Keratinocyte (primary cell): ENCODE measurements around the gene SPECC1. TPM values are rescaled to one million over a fixed set of nuclear protein-coding genes. Genes with fewer than 3 reads are reported as not detected.
A peak's percentile ranks its signal among the peaks of the same experiment; 100 is the strongest.

ENCODE experiments used
- DNase-seq: peaks from one replicate; pipeline ENCODE4 v3.0.0-alpha.2; 2011; ENCODE audit warnings: low read depth, missing footprints, low spot score
- FAIRE-seq: peaks from 2 replicates; lab custom pipeline; 2011; peaks lifted over from hg19 to GRCh38; lab: Jason Lieb, UNC
- H2AFZ ChIP-seq: 2 replicates; pipeline ENCODE4 v1.6.0; 2012; ENCODE audit warnings: low read length, control low read depth, inconsistent platforms; ENCODE audit not compliant: control insufficient read depth
- H3K27ac ChIP-seq: 2 replicates; pipeline ENCODE4 v1.5.1; 2011; ENCODE audit warnings: low read length; ENCODE audit not compliant: control insufficient read depth, insufficient read depth
- H3K27me3 ChIP-seq: 3 replicates; pipeline ENCODE4 v1.6.0; 2011; ENCODE audit warnings: low read length; ENCODE audit not compliant: control insufficient read depth, insufficient read depth; ENCODE audit errors: extremely low read depth
- H3K36me3 ChIP-seq, 2 experiments: 2 replicates in 1 of 2; 3 replicates in 1 of 2; pipeline ENCODE4 v1.5.1; 2011; ENCODE audit warnings: low read length in 2 of 2, mild to moderate bottlenecking in 1 of 2; ENCODE audit not compliant: control insufficient read depth in 2 of 2, insufficient read depth in 2 of 2; ENCODE audit errors: extremely low read depth in 1 of 2
- H3K4me1 ChIP-seq: 3 replicates; pipeline ENCODE4 v1.5.1; 2011; ENCODE audit warnings: low read length; ENCODE audit not compliant: control insufficient read depth, insufficient read depth; ENCODE audit errors: extremely low read depth
- H3K4me2 ChIP-seq: 3 replicates; pipeline ENCODE4 v1.6.0; 2011; ENCODE audit warnings: low read depth, low read length; ENCODE audit not compliant: control insufficient read depth, insufficient read depth; ENCODE audit errors: extremely low read depth
- H3K4me3 ChIP-seq, 3 experiments: fragments of 200-600 bp in 1 of 3; sonication (generic) in 1 of 3; 2 replicates in 2 of 3; 3 replicates in 1 of 3; pipeline ENCODE4 v1.5.1; 2011 to 2016; ENCODE audit warnings: low read length in 3 of 3, mild to moderate bottlenecking in 3 of 3, control low read depth in 2 of 3, inconsistent platforms in 1 of 3, low read depth in 1 of 3, mixed read lengths in 1 of 3, mixed run types in 1 of 3, moderate library complexity in 1 of 3; ENCODE audit not compliant: control insufficient read depth in 2 of 3, insufficient read depth in 2 of 3; ENCODE audit errors: extremely low read depth in 1 of 3
- H3K79me2 ChIP-seq: 2 replicates; pipeline ENCODE4 v1.6.0; 2012; ENCODE audit warnings: low read length; ENCODE audit not compliant: control insufficient read depth, insufficient read depth
- H3K9ac ChIP-seq: 3 replicates; pipeline ENCODE4 v1.6.0; 2011; ENCODE audit warnings: low read length; ENCODE audit not compliant: control insufficient read depth, insufficient read depth; ENCODE audit errors: extremely low read depth
- H3K9me1 ChIP-seq: 3 replicates; pipeline ENCODE4 v1.6.0; 2011; ENCODE audit warnings: low read length; ENCODE audit not compliant: control insufficient read depth, insufficient read depth; ENCODE audit errors: extremely low read depth
- H3K9me3 ChIP-seq: 2 replicates; pipeline ENCODE4 v1.5.1; 2012; ENCODE audit warnings: low read depth, low read length; ENCODE audit not compliant: control insufficient read depth
- H4K20me1 ChIP-seq: 3 replicates; pipeline ENCODE4 v1.6.0; 2011; ENCODE audit warnings: low read length; ENCODE audit not compliant: control insufficient read depth, insufficient read depth; ENCODE audit errors: extremely low read depth
- CTCF ChIP-seq, 3 experiments: IDR thresholded peaks in 1 of 3; conservative IDR thresholded peaks in 1 of 3; optimal IDR thresholded peaks in 1 of 3; 2 replicates in 2 of 3; 3 replicates in 1 of 3; pipeline versions ENCODE3 to v1.5.1; 2011; ENCODE audit warnings: low read length in 3 of 3, mild to moderate bottlenecking in 3 of 3, moderate library complexity in 2 of 3, control low read depth in 1 of 3, inconsistent platforms in 1 of 3; ENCODE audit not compliant: insufficient read depth in 2 of 3; ENCODE audit errors: extremely low read depth in 1 of 3
- EZH2 ChIP-seq: IDR thresholded peaks from one replicate; pipeline ENCODE4 v1.6.1; 2012; ENCODE audit warnings: inconsistent platforms, mild to moderate bottlenecking, low read length, moderate library complexity
- dilution Hi-C: fragments of 300-500 bp; cut with MboI; formaldehyde crosslinking; loops from one replicate; pipeline ENCODE4 v1.7.0; 2020; ENCODE audit warnings: low sequenced_read_pairs; ENCODE audit not compliant: extremely low pct_ligation_motif_present
- polyA plus RNA-seq, 5 experiments: library from polyadenylated mRNA; depleted of rRNA in 3 of 5; stranded (reverse) in 3 of 5; stranded (forward) in 1 of 5; unstranded in 1 of 5; fragments of >200 nt; gene quantifications; 1 replicate in 1 of 5; 2 replicates in 3 of 5; 3 replicates in 1 of 5; pipeline versions ENCODE4 v1.2.1 to v1.2.3, GENCODE V29; 2011 to 2012; ENCODE audit warnings: missing spikeins in 2 of 5, low read depth in 1 of 5, low replicate concordance in 1 of 5

The SPECC1 gene
- polyA plus RNA-seq, 1 donor (not counting 4 experiments of a cell fraction or from before 2014, with no cell fraction given), result 20.9 TPM

- H3K9me3 ChIP-seq, result no peaks in the 10 kb centered on the region
- TF ChIP-seq CTCF (optimal IDR thresholded peaks at IDR 0.05 in 1 of 3, IDR thresholded peaks at IDR 0.05 in 1 of 3, conservative IDR thresholded peaks at IDR 0.05 in 1 of 3; ENCODE audit: extremely low read depth in 1 of 3, insufficient read depth in 2 of 3, low read length in 3 of 3) (no peak), EZH2 (no peak)
- peak; percentile 88 for FAIRE-seq
- H3K27ac ChIP-seq, result peak overlapping the region; percentile 46
- H3K79me2 ChIP-seq, result peaks cover 34% of the 10 kb centered on the region
- no peak overlapping the region for H2AFZ ChIP-seq
- H3K4me2 ChIP-seq, result peak overlapping the region; percentile 59
- H3K27me3 ChIP-seq, result no peaks in the 10 kb centered on the region
- dilution Hi-C loops, result no loop called here
- H3K4me3 ChIP-seq, result peak overlapping the region in 1 of 3 experiments; percentile 13
- peaks cover 5% of the 10 kb centered on the region for H3K9me1 ChIP-seq
- H3K36me3 ChIP-seq, result no peaks in the 10 kb centered on the region
- peaks cover 24% of the 10 kb centered on the region for H3K4me1 ChIP-seq
- no peak for DNase-seq
- peak overlapping the region; percentile 40 for H3K9ac ChIP-seq
- peaks cover 4% of the 10 kb centered on the region for H4K20me1 ChIP-seq
Observed at GRCh38 chr17:20189302-20189701, 180.1 kb downstream of the SPECC1 start.

GRCh38 chr17:20189979-20190378 is 180.8 kb downstream of the SPECC1 start:
- Histone ChIP-seq H4K20me1 (peaks cover 4% of the 10 kb centered on the region), H3K9me3 (no peaks in the 10 kb centered on the region), H3K27ac (peak overlapping the region; percentile 46), H3K4me1 (peaks cover 24% of the 10 kb centered on the region), H2AFZ (no peak overlapping the region), H3K4me2 (peak overlapping the region; percentile 59), H3K36me3 (no peaks in the 10 kb centered on the region), H3K27me3 (no peaks in the 10 kb centered on the region), H3K9me1 (peaks cover 5% of the 10 kb centered on the region), H3K79me2 (peaks cover 32% of the 10 kb centered on the region), H3K9ac (no peak overlapping the region), H3K4me3 (no peak overlapping the region)
- dilution Hi-C loops, result no loop called here
- TF ChIP-seq CTCF (optimal IDR thresholded peaks at IDR 0.05 in 1 of 3, IDR thresholded peaks at IDR 0.05 in 1 of 3, conservative IDR thresholded peaks at IDR 0.05 in 1 of 3; ENCODE audit: extremely low read depth in 1 of 3, insufficient read depth in 2 of 3, low read length in 3 of 3) (no peak), EZH2 (no peak)
- DNase-seq (no peak), FAIRE-seq (no peak)
